Activated CD8-positive, alpha-beta memory T cell treated with anti-CD3 and anti-CD28 coated beads for 36 hours (primary cell): ENCODE results near the gene SHC3. TPM values are rescaled to one million over a fixed set of nuclear protein-coding genes. Genes with fewer than 3 reads are reported as not detected.
"Not testable (repeated sequence)": the region's sequence is repeated elsewhere in the genome, so short reads cannot be mapped to it uniquely, and the experiment has no call there.

Experiments
- CTCF ChIA-PET: fragments of 350-600 bp; sonication (Branson Sonifier 250); formaldehyde crosslinking; loops from one replicate; lab custom pipeline; 2021; ENCODE audit warnings: antibody characterized with exemption; lab: Charles Lee
- POLR2A ChIA-PET: fragments of 350-600 bp; sonication (Branson Sonifier 250); formaldehyde crosslinking; loops from one replicate; lab custom pipeline; 2021; ENCODE audit warnings: antibody characterized with exemption; lab: Charles Lee
- total RNA-seq, 2 experiments: library from RNA; stranded (reverse); gene quantifications; one replicate each; pipeline ENCODE4 v1.2.3, GENCODE V29; 2021

The SHC3 gene, protein sequence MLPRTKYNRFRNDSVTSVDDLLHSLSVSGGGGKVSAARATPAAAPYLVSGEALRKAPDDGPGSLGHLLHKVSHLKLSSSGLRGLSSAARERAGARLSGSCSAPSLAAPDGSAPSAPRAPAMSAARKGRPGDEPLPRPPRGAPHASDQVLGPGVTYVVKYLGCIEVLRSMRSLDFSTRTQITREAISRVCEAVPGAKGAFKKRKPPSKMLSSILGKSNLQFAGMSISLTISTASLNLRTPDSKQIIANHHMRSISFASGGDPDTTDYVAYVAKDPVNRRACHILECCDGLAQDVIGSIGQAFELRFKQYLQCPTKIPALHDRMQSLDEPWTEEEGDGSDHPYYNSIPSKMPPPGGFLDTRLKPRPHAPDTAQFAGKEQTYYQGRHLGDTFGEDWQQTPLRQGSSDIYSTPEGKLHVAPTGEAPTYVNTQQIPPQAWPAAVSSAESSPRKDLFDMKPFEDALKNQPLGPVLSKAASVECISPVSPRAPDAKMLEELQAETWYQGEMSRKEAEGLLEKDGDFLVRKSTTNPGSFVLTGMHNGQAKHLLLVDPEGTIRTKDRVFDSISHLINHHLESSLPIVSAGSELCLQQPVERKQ
- not detected for total RNA-seq

- CTCF ChIA-PET, result no interaction called here
- POLR2A ChIA-PET, result no interaction called here
These were observed at the start of gene SHC3 for GRCh38 chr9:89177944-89178829. SHC3 (minus strand) TSS chr9:89178818; CDS start chr9:89178460, 358 bp downstream.

- CTCF ChIA-PET, result no interaction called here
- POLR2A ChIA-PET, result no interaction called here
These were observed 47.4 kb upstream of the SHC3 start for GRCh38 chr9:89225991-89226471.

DNA sequence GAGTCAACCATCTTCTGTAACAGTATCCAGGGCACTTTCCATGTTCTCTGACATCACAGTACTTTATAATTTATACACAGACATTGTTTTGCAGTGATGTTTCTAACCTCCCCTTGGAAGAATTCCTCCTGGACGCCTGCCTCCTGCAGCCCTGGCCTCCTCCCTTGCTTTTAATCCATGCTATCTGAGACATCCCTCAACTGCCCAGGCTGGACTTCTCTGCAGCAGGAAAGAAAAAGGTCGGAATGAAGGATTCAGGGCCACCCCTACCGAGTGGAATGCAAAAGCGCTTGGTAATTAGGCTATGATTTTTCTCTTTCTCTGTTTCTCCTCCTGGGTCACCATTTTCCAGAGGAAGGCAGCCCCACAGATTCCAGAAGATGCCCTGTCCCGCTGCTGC, 47.0 kb upstream of the SHC3 start:
- ChIA-PET CTCF (no interaction called here), POLR2A (no interaction called here)

- CTCF ChIA-PET, result no interaction called here
These were observed 46.4 kb upstream of the SHC3 start for GRCh38 chr9:89225036-89225435.

DNA sequence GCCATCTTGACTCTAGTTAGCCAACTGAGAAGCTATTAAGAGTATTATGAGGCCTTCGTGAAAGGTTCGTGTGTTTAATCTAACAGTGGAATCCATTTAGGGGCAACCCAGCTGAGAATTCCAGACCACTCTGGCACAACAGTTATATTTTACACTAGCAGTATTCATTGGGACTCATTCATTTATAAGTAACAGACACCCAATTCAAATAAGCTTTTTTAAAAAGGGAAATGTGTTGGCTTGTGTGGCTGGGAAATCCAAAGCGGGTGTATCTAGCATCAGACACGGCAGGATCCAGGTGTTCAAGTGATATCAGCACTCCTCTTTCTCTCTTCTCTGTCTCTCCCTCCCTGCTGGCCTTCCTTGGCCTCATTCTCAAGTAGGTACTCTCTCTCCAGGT, 46.0 kb upstream of the SHC3 start:
- POLR2A ChIA-PET, result no interaction called here
- CTCF ChIA-PET, result no interaction called here

More at GRCh38 chr9:89225036-89225435, 46.4 kb upstream of the SHC3 start:
- POLR2A ChIA-PET, result no interaction called here

DNA sequence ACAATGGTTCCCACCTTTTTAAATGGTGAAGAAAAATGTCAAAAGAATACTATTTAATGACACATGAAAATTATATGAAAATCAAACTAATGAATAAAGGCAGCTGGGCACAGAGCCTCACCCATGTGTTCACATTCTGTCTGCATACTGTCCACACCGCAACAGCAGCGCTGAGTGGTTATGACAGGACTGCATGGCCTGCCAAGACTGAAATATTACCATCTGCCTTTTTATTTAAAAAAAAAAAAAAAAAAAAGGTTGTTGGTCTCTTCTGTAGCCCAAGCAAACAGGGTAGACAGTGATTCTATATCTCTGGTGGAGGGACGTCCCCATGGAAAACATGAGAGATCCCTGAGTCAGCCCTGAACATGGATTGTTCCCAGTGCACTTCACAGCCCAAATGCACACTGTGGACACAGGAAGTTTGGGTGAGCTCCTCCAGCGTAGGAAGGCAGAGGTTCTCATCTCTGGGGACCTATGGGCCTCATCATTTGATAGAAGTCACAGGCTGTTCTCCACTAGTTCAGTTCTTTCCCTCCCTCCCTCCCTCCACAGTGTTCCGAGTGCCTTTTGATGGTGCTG, 44.9 kb upstream of the SHC3 start:
- ChIA-PET POLR2A (no interaction called here), CTCF (no interaction called here)

DNA sequence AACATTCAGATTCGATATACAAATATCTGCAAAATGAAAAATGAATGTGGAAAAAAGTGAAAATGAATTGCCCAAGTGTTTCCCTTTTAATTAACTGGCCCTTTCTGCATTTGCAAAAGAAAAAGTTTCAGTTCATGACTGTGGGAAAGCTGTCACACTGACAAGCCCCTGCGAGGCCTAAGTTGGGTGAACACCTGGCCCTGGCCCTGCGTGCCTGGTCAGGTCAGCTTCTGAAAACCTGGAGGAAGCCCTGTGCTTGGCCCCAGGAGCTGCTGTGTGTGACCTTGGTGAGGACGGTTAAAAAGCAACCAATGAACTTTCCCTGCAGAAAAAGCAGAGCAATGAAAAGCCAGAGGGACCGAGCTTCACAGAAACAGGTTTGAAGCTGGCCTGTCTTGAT, 41.0 kb upstream of the SHC3 start:
- CTCF ChIA-PET, result no interaction called here

DNA sequence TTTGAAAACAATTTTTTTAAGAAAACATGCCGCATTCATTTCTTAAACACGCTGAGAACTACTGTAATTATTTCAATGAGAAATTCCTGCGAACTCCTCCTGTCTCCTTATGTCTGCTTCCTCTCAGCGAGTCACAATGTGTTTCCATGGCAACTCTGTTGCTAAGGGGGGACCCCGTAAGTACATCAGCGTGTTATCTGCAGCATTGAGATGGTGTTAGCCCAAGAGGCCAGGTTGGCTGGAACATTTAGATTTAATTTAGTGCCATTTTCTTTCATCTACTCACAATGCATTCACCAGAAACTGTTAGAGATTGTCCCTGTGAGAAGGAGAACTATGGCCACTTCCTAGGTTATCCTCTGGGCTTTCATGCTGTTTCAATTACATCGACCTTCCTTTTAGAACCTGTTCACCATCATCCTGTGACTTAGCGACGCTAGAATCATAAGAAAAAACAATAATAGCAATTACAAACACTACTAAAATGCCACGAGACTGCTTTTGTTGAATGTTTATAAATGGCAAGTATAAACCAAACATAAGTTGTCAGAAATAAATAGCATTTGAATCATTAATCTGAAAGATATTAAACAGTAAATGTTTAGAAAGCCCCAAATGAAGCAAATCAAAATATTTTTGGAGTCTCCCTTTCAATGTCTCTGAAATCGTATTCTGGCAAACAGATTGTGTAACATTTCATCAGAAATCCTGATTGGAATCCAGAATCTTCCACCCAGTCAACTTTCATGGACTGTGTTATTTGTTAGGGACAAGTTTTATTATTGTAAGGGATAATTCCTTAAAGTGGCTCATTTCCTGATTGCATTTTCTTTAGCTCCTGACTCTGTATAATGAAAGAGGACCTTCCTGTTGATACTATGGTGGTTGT, 39.7 kb upstream of the SHC3 start:
- POLR2A ChIA-PET, result no interaction called here
- CTCF ChIA-PET, result no interaction called here

More for the DNA sequence above, 41.0 kb upstream of the SHC3 start:
- POLR2A ChIA-PET, result no interaction called here

- ChIA-PET POLR2A (no interaction called here), CTCF (no interaction called here)
These were observed 36.7 kb upstream of the SHC3 start for GRCh38 chr9:89215342-89215741.

DNA sequence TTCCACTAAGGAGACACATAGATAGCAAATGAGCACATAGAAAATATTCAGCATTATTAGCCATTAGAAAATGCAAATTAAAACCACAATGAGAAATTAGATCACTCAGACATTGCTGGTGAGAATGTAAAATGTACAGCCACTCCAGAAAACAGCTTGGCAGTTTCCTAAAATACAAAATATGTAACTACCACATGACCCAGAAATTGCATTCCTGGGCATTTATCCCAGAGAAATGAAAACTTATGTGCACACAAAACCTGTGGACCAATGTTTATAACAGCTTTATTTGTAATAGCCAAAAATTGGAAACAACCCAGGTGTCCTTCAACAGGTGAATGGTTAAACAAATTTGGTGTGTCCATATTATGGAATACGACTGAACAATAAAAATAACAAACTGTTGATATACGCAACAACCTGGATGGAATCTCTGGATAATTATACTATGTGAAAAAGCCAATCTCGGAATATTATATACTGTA, 34.8 kb upstream of the SHC3 start:
- POLR2A ChIA-PET, result interaction anchor here (0.7 kb wide), 1 partner anchor 8 kb away, joined by 3 read pairs; no protein-coding TSS in a partner anchor
- CTCF ChIA-PET, result no interaction called here

GRCh38 chr9:89212171-89212570, 33.6 kb upstream of the SHC3 start:
- POLR2A ChIA-PET, result no interaction called here

DNA sequence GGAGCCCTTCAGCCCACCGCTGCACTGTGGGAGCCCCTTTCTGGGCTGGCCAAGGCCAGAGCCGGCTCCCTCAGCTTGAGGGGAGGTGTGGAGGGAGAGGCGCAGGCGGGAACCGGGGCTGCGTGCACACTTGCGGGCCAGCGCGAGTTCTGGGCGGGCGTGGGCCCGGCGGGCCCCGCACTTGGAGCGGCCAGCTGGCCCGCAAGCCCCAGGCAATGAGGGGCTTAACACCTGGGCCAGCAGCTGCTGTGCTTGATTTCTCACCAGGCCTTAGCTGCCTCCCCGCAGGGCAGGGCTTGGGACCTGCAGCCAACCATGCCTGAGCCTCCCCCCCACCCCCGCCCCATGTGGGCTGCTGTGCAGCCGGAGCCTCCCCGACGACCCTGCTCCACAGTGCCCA, 30.7 kb upstream of the SHC3 start:
- CTCF ChIA-PET, result not testable (repeated sequence)
- POLR2A ChIA-PET, result interaction anchor here (0.6 kb wide), 1 partner anchor 29 kb away, joined by 3 read pairs; no protein-coding TSS in a partner anchor

More at GRCh38 chr9:89212171-89212570, 33.6 kb upstream of the SHC3 start:
- CTCF ChIA-PET, result no interaction called here

- POLR2A ChIA-PET, result no interaction called here
- CTCF ChIA-PET, result no interaction called here
These were observed 28.4 kb upstream of the SHC3 start for GRCh38 chr9:89207026-89207425.

DNA sequence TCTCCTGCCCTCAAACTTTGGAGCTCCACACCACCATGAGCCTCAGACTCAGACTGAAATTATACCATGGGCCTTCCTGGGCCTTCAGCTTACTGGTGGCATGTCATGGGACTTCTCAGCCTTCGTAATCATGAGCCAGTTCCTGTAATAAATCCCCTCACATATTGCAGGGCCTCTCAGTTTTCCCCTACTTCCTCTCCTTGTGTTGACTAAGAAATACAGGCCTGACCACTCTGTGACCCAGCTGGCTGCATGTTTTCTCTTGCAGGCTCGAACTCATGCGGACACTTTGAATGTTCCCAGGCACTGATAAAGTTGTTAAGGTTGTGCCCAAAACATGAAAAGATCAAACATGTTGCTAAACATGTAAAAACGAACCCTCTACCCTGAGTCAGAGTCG, 26.2 kb upstream of the SHC3 start:
- ChIA-PET POLR2A (no interaction called here), CTCF (no interaction called here)

- CTCF ChIA-PET, result interaction anchor here (0.6 kb wide), 1 partner anchor 900 kb away, joined by 4 read pairs; no protein-coding TSS in a partner anchor
- POLR2A ChIA-PET, result no interaction called here
These were observed 16.6 kb upstream of the SHC3 start for GRCh38 chr9:89195131-89195797.

DNA sequence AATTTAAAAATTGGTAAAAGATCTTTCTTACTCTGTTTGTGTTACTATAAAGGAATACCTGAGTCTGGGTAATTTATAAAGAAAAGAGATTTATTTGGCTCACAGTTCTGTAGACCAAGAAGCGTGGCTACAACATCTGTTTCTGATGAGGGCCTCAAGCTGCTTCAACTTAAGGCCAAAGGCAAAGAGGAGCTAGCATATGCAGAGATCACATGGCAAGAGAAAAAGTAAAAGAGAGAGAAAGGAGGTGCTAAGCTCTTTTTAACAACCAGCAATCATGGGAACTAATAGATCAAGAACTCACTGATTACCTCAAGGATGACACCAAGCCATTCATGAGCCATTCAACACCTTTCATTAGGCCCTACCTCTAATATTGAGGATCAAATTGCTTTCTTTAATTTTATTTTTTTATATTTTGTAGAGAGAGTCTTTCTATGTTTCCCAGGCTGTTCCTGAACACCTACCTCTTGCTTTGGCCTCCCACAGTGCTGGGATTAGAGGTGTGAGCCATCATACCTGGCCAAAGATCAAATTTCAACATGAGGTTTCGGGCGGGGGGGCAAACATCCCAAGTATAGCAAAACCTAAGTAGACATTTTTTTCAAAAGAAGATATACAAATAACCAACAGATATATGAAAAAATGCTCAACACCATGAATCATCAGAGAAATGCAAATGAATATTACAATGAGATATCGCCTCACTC, 16.0 kb upstream of the SHC3 start:
- ChIA-PET POLR2A (no interaction called here), CTCF (interaction anchor here (0.6 kb wide), 1 partner anchor 899 kb away, joined by 4 read pairs; no protein-coding TSS in a partner anchor)

DNA sequence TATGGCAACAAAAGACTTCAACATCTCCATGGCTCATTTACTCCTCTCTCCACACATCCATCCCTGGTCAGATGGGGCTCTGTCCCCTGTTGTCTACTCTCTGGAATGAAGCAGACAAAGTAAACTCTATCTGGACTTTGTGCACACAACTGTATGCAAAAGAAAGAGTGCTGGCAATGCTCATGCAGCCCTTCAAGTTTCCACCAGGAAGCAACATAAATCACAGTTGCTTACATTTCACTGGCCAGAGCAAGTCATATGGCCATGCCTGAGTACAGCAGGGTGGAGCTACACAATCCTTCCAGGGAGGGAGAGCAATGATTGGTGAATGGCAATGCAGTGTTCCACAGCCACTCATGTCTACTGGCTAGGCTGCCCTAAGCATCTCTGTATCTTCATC, 12.4 kb upstream of the SHC3 start:
- ChIA-PET POLR2A (no interaction called here), CTCF (no interaction called here)
